ENCODE measurements around the gene IFI27L1. TPM values are rescaled to one million over a fixed set of nuclear protein-coding genes. Genes with fewer than 3 reads are reported as not detected.

IFI27L1 gene
- total and polyA plus RNA-seq, 2 donors (not counting 3 experiments of a cell fraction or from before 2014, with no cell fraction given) = 31.1 to 38.1 TPM

DNA sequence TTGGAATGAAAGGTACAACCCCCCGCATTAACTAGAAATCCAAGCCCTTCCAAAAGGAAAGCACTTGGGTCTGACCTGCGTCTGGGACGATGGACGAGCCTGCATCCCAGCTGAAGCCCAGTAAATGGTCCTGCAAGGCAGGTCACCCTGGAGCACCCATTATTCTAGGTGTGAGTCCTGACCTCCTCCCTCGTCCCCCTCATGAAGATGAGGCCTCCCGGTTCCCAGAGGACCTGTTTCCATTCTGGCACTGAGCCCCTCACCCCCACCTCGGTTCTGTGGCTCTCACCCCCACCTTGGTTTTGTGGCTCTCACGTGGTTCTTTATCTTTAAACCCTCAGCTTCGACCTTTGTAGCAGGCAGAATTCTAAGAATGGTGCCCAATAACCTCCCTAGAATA is 36.7 kb downstream of the IFI27L1 start:
- no peak overlapping the region for H3K4me2 ChIP-seq (ENCODE audit: insufficient read depth, low read length)
- CTCF ChIA-PET = interaction anchor here (1.6 kb wide), 1 partner anchor 14 kb away, joined by 8 read pairs; no protein-coding TSS in a partner anchor
- dilution Hi-C loops (cut with MboI; ENCODE audit: extremely low pct_ligation_motif_present, low sequenced_read_pairs) = no loop called here
- H3K79me2 ChIP-seq (ENCODE audit: control insufficient read depth, insufficient read depth, low read length) = no peaks in the 10 kb centered on the region
- H3K27me3 ChIP-seq (ENCODE audit: control insufficient read depth in 2 of 2, insufficient read depth in 2 of 2, low read length in 2 of 2) = no peaks in the 10 kb centered on the region
- no peaks in the 10 kb centered on the region for H4K20me1 ChIP-seq (replicated peaks; ENCODE audit: control insufficient read depth, extremely low read depth, insufficient read depth, low read length)
- no peak overlapping the region for H3K9ac ChIP-seq (replicated peaks; ENCODE audit: extremely low read depth, insufficient read depth, low read length)
- H3K9me1 ChIP-seq (replicated peaks; ENCODE audit: control insufficient read depth, extremely low read depth, insufficient read depth, low read length) = no peaks in the 10 kb centered on the region
- peaks cover 11% of the 10 kb centered on the region for H3K4me1 ChIP-seq (ENCODE audit: control insufficient read depth, extremely low read depth, insufficient read depth, low read length)
- H3K4me3 ChIP-seq (replicated peaks in 1 of 3; ENCODE audit: insufficient read depth in 1 of 3, low read depth in 1 of 3, low read length in 3 of 3) = no peak overlapping the region
- intact Hi-C loops (cut with micrococcal nuclease) = loop anchor here (10.0 kb wide), 1 partner anchor 1063 kb away; no protein-coding TSS in a partner anchor
- no peaks in the 10 kb centered on the region for H3K9me3 ChIP-seq (replicated peaks; ENCODE audit: control insufficient read depth, insufficient read depth, low read length)
- H3K36me3 ChIP-seq (ENCODE audit: control insufficient read depth in 2 of 2, extremely low read depth in 1 of 2, insufficient read depth in 2 of 2, low read length in 2 of 2) = no peaks in the 10 kb centered on the region
- TF ChIP-seq MAX (IDR thresholded peaks at IDR 0.05; ENCODE audit: insufficient read depth, insufficient read length) = no peak
- TF ChIP-seq POLR2A (IDR thresholded peaks at IDR 0.05; ENCODE audit: low read depth, low read length) = no peak
- TF ChIP-seq FOS (IDR thresholded peaks at IDR 0.05; ENCODE audit: borderline replicate concordance, insufficient read depth, low read length) = no peak
- no peak for TF ChIP-seq GATA2 (IDR thresholded peaks at IDR 0.05; ENCODE audit: insufficient read depth, insufficient read length, low read depth, low read length)
- TF ChIP-seq EZH2 (IDR thresholded peaks at IDR 0.05; ENCODE audit: borderline replicate concordance, low read depth, low read length, severe bottlenecking) = no peak
- TF ChIP-seq, protein P1, sequence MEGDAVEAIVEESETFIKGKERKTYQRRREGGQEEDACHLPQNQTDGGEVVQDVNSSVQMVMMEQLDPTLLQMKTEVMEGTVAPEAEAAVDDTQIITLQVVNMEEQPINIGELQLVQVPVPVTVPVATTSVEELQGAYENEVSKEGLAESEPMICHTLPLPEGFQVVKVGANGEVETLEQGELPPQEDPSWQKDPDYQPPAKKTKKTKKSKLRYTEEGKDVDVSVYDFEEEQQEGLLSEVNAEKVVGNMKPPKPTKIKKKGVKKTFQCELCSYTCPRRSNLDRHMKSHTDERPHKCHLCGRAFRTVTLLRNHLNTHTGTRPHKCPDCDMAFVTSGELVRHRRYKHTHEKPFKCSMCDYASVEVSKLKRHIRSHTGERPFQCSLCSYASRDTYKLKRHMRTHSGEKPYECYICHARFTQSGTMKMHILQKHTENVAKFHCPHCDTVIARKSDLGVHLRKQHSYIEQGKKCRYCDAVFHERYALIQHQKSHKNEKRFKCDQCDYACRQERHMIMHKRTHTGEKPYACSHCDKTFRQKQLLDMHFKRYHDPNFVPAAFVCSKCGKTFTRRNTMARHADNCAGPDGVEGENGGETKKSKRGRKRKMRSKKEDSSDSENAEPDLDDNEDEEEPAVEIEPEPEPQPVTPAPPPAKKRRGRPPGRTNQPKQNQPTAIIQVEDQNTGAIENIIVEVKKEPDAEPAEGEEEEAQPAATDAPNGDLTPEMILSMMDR (IDR thresholded peaks at IDR 0.05; ENCODE audit: extremely low read depth in 1 of 2, insufficient read depth in 1 of 2, low read depth in 1 of 2, low read length in 2 of 2) = no peak
- TF ChIP-seq MYC (IDR thresholded peaks at IDR 0.05; ENCODE audit: low read depth, low read length) = no peak
- no peak for TF ChIP-seq POLR2AphosphoS5 (IDR thresholded peaks at IDR 0.05; ENCODE audit: insufficient read depth, low read depth, low read length)
- no peak for TF ChIP-seq JUN (IDR thresholded peaks at IDR 0.05; ENCODE audit: borderline replicate concordance, insufficient read depth, insufficient read length, low read depth)
- no peak for DNase-seq (ENCODE audit: low read depth, low spot score)
- no peak for FAIRE-seq
- POLR2A ChIA-PET = no interaction called here
- H2AFZ ChIP-seq (ENCODE audit: low read depth, low read length) = no peak overlapping the region
- H3K27ac ChIP-seq (ENCODE audit: insufficient read depth, low read depth, low read length) = no peak overlapping the region
- BruUV-seq (replicated peaks) = no TSS peak

All from endothelial cell of umbilical vein (primary cell).